Measurements from ENCODE around the gene GNPDA2.
A peak's percentile ranks its signal among the peaks of the same experiment; 100 is the strongest.

GNPDA2 gene

GRCh38 chr4:44678094-44679041 is 48.0 kb downstream of the GNPDA2 start, which contains the start of gene GUF1:
TSS of gene GUF1 (plus strand) at chr4:44678420. CDS start at chr4:44678623, 203 bp downstream.
- ATAC-seq (peak; percentile 95), DNase-seq (peak; percentile 88)

- ATAC-seq, result no peak
Observed at GRCh38 chr4:44675366-44675765, 51.0 kb downstream of the GNPDA2 start.

GRCh38 chr4:44674471-44674870 is 51.9 kb downstream of the GNPDA2 start:
- ATAC-seq (no peak), DNase-seq (no peak)

More at GRCh38 chr4:44675366-44675765, 51.0 kb downstream of the GNPDA2 start:
- no peak for DNase-seq

- ATAC-seq (no peak), DNase-seq (no peak)
Observed at GRCh38 chr4:44671636-44672035, 54.7 kb downstream of the GNPDA2 start.

GRCh38 chr4:44670506-44671199 is 55.7 kb downstream of the GNPDA2 start:
- DNase-seq (no peak), ATAC-seq (no peak)

GRCh38 chr4:44668526-44668925 is 57.8 kb downstream of the GNPDA2 start:
- ATAC-seq, result no peak
- DNase-seq, result no peak

- DNase-seq, result no peak
- no peak for ATAC-seq
Observed at GRCh38 chr4:44663539-44664263, 62.7 kb downstream of the GNPDA2 start.

GRCh38 chr4:44662623-44663005 is 63.7 kb downstream of the GNPDA2 start:
- DNase-seq (no peak), ATAC-seq (no peak)

GRCh38 chr4:44661940-44662622 is 64.3 kb downstream of the GNPDA2 start:
- no peak for ATAC-seq
- DNase-seq, result no peak

- ATAC-seq (no peak), DNase-seq (no peak)
Observed at GRCh38 chr4:44660396-44660795, 66.0 kb downstream of the GNPDA2 start.

- ATAC-seq (no peak), DNase-seq (no peak)
Observed at GRCh38 chr4:44652002-44652401, 74.4 kb downstream of the GNPDA2 start.

Data from stimulated activated naive CD8-positive, alpha-beta T cell treated with anti-CD3 and anti-CD28 coated beads, Interleukin-15, Interleukin-2, amounts not matched to agents 100 U/mL and 50 U/mL, for 24 hours (primary cell).